ENCODE data around the gene COMMD6.

COMMD6 gene

DNA sequence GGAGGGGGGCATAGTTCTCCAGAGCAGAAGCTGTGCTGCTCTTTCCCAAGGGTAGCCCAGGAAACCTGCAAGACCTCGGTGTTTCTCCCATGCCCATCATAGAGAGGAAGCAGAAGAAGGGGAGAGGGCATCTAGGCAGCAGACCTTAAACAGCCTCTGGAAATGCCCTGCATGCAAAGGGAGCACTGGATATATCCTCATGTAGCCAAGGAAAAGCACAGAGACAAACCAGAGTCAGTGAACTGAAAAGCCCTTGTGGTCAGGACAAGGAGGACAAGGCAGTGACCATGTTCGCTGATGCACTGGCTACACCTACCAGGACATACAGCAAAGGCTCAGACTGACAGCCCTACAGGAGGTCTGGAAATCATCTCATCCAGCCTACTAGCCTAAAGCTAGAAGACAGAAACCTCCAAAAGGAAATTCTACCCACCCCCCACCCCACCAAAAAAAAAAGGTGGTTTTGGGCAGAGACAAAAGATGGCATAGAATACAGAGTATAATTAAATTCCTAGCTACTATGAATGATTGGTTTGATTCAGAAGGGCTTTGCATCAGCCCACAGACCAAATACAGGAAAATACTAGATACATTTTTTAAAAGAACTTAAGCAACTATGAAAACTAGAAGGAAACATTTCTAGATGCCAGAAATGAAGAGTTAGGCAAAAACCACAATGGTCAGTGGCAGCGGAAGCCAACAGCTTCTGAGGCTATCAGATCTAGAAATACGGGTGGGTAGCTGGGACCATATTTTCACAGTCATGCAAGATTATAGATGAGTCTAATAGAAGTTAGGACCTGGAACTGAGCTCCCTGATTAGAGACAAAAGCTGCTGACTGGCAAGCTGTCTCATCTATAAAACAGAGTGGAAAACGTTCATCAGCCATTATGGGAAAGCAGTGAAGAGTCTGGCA is 51.2 kb downstream of the COMMD6 start:
- Histone ChIP-seq H3K36me3 (ENCODE audit: control insufficient read depth, insufficient read depth, low read length) (no peaks in the 10 kb centered on the region), H3K27me3 (replicated peaks; ENCODE audit: control insufficient read depth, insufficient read depth, low read length) (no peaks in the 10 kb centered on the region), H3K4me3 (replicated peaks; ENCODE audit: low read depth, low read length) (no peak overlapping the region)
- TF ChIP-seq, protein P1, sequence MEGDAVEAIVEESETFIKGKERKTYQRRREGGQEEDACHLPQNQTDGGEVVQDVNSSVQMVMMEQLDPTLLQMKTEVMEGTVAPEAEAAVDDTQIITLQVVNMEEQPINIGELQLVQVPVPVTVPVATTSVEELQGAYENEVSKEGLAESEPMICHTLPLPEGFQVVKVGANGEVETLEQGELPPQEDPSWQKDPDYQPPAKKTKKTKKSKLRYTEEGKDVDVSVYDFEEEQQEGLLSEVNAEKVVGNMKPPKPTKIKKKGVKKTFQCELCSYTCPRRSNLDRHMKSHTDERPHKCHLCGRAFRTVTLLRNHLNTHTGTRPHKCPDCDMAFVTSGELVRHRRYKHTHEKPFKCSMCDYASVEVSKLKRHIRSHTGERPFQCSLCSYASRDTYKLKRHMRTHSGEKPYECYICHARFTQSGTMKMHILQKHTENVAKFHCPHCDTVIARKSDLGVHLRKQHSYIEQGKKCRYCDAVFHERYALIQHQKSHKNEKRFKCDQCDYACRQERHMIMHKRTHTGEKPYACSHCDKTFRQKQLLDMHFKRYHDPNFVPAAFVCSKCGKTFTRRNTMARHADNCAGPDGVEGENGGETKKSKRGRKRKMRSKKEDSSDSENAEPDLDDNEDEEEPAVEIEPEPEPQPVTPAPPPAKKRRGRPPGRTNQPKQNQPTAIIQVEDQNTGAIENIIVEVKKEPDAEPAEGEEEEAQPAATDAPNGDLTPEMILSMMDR (IDR thresholded peaks at IDR 0.05; ENCODE audit: insufficient read depth, low read length, poor library complexity, severe bottlenecking) = no peak
- DNase-seq (ENCODE audit: extremely low read depth, insufficient read length) = no peak

DNA sequence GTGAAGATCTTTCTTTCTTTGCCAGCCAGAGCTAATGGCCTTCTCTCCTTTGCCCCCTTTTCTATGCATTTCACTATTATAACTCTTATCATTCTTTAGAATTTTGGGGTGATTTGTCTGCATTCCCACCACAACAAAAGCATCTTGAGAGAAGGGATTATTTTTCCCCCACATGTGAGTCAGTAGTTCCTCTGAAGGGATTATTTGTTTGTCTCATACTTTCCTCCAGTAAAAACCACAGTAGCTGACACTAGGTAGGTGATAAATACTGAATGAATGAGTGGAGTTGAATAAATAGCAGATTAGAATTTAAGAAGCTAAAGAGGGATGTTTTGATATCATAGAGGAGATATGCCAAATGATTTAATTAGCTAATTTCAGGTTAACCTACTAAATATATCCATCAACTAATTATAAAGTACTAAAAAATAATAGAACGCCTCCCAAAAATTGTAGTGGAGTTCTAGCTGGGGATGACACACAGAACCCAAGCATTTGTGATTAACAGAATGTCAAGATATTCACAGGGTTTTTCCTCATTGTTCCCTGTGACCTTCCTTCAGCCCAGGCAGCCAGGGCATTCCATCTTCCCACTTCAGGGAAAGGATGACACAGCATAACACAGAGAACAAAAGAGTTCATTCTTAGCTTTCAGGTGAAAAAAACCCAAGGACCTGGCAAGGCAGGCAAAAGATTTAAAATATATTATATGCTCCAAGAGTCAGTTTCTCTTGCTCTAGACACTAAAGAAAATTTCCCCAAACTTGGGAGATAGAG is 52.2 kb downstream of the COMMD6 start:
- Histone ChIP-seq H3K36me3 (ENCODE audit: control insufficient read depth, insufficient read depth, low read length) (no peaks in the 10 kb centered on the region), H3K27me3 (replicated peaks; ENCODE audit: control insufficient read depth, insufficient read depth, low read length) (no peaks in the 10 kb centered on the region; the same call in 1 of the 2 replicates), H3K4me3 (replicated peaks; ENCODE audit: low read depth, low read length) (no peak overlapping the region)
- no peak for DNase-seq (ENCODE audit: extremely low read depth, insufficient read length)
- TF ChIP-seq, protein P1 (IDR thresholded peaks at IDR 0.05; ENCODE audit: insufficient read depth, low read length, poor library complexity, severe bottlenecking) = no peak

DNA sequence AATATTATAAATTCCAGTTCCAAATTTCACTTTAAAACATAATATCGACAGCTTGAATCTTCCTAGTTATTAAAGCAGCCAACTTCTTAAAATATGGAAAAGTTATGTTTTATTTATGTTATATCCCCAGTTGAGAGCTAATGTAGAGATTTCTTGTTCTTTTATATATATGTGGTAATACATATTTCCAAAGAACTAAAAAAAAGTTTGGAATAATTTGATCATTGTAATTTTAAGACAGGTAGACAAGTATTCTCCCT is 54.9 kb downstream of the COMMD6 start:
- Histone ChIP-seq H3K27me3 (replicated peaks; ENCODE audit: control insufficient read depth, insufficient read depth, low read length) (no peaks in the 10 kb centered on the region; the same call in 1 of the 2 replicates), H3K36me3 (ENCODE audit: control insufficient read depth, insufficient read depth, low read length) (no peaks in the 10 kb centered on the region), H3K4me3 (replicated peaks; ENCODE audit: low read depth, low read length) (peak overlapping the region; percentile 85; the same call in 1 of the 2 replicates)
- TF ChIP-seq, protein P1 (IDR thresholded peaks at IDR 0.05; ENCODE audit: insufficient read depth, low read length, poor library complexity, severe bottlenecking) = no peak
- no peak for DNase-seq (ENCODE audit: extremely low read depth, insufficient read length)

DNA sequence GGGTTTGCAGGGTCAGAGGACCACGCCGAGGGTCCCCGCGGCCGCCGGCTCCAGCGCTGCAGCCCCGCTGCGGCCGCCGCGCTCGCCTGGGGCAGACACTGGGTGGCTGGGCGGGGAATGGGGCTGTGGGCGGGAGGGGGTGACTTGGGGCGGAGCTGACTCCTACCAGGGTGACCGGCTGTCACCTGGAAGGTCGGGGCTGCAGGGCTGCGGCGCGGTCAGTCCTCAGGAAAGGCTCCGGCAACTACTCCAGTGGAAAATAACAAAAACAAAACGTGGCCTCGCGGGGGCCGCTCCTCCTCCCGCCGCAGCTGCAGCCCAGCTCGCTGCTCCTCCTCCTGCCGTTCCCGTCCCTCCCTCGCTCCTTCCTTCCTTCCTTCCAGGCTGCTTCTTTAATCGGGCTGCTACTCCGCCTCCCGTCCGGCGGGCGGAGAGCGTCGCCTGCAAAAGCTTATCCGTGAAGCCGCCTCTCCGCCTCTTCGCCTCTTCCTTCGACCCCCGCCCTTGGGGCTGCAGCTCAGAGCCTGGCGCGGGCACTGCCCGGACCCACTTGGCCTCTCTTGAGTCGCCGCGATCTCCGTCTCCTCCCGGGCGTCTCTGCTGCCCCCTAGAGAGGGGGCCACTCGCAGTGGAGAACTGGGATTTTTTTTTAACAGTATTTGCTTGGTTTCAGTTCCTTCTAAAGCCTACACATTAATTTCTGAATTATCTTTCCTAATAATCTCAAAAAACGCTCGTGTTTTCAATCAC is 55.4 kb downstream of the COMMD6 start, which contains the start of gene TBC1D4:
Gene TBC1D4, minus strand, starts transcription at position 100 of the 750 bp plus-strand sequence. CDS start 402 bp downstream, outside the sequence.
- Histone ChIP-seq H3K27me3 (replicated peaks; ENCODE audit: control insufficient read depth, insufficient read depth, low read length) (no peaks in the 10 kb centered on the region; the same call in 1 of the 2 replicates), H3K36me3 (ENCODE audit: control insufficient read depth, insufficient read depth, low read length) (no peaks in the 10 kb centered on the region), H3K4me3 (replicated peaks; ENCODE audit: low read depth, low read length) (peak within 1 kb of the TSS; percentile 85)
- TF ChIP-seq, protein P1 (IDR thresholded peaks at IDR 0.05; ENCODE audit: insufficient read depth, low read length, poor library complexity, severe bottlenecking) = peak; percentile 89
- DNase-seq (ENCODE audit: extremely low read depth, insufficient read length) = peak; percentile 89

DNA sequence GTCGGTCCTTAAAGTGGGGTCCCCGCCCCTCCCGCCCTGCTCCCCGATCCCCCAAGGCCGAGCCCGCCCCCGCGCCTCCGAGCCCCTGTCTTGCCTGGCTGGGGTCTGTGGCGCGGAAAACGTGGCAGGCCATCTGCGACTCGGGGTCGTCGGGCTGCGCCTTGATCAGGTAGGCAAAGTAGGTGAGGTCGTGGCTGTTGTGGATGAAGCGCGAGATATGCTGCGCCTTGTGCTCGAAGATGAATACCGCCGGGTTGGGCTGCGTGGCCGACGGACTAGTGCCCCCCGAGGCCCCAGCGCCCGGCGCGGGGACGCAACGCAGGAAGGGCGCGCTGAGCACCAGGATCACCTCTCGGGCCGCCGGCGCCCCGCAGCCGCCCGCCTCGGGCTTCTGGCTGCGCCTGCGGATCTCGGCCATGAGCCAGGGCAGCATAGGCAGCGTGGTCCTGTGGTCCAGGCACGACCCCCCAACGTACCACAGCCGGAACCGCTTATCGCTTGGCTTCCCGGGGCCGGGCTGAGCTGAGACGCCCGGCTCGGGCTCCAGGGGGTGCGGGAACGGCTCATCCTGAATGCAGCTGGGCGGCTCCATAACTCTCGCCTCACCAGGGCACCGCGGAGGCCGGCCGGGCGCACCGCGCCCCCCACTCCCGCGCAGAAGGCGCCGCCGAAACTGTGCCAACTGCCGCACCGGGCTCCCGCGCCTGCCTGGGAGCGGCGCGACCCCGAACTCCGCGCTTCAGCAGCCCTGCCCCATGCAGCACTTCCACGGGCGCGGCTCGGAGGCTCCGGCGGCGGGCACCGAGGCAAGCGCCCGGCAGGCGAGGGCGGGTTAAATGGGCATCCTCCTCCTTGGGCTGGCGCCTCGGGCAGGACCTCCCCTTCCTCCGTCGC is 56.2 kb downstream of the COMMD6 start:
- Histone ChIP-seq H3K27me3 (replicated peaks; ENCODE audit: control insufficient read depth, insufficient read depth, low read length) (no peaks in the 10 kb centered on the region; the same call in 1 of the 2 replicates), H3K36me3 (ENCODE audit: control insufficient read depth, insufficient read depth, low read length) (no peaks in the 10 kb centered on the region), H3K4me3 (replicated peaks; ENCODE audit: low read depth, low read length) (peak overlapping the region; percentile 85)
- TF ChIP-seq, protein P1 (IDR thresholded peaks at IDR 0.05; ENCODE audit: insufficient read depth, low read length, poor library complexity, severe bottlenecking) = no peak
- peak; percentile 71 for DNase-seq (ENCODE audit: extremely low read depth, insufficient read length)
